GM18951 (cell line): ENCODE results near the gene TMEM108.

Experiments used
- POLR2A ChIP-seq: IDR thresholded peaks from 4 replicates; pipeline ENCODE4 v1.6.1; 2011; ENCODE audit warnings: mild to moderate bottlenecking; ENCODE audit not compliant: insufficient read length, insufficient read depth; ENCODE audit errors: extremely low read depth
- in situ Hi-C: fragments of 300-500 bp; cut with MboI; formaldehyde crosslinking; loops from one replicate; pipeline ENCODE4 v1.12.0; 2022; ENCODE audit warnings: low sequenced_read_pairs, mixed read lengths, inconsistent platforms; ENCODE audit not compliant: unreplicated experiment

TMEM108 gene

DNA sequence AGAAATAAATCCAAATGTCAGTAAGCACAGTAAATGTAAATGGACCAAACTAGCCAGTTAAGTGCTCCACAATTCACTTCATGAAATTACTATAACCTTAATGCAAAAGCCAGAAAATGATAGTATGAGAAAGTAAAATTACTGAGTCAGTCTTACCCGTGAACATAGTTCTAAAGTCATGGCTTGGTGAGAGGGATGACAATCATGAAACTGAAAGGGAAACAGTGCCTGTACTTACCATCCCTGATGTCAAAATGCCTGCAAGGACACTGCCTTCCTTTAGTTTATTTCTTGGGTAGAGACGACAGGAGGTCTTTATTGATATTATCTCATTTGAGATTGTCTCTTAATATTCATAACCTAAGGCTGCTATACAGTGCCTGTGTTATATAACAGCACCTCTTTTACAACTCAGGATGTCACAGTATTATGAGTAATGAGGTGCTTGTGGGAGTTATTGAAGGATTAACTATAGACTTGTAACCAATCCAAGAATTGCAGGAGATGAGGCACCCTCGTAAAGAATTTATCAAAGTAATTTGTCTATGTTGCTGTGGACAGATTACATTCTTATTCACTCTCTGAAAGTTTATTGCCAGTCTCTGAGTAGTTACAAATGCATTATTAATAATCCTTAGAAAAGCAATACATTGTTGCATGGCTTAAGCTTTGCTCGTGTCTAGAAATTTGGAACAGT is 218.7 kb downstream of the TMEM108 start:
- in situ Hi-C loops, result no loop called here
- no peak for TF ChIP-seq POLR2A

DNA sequence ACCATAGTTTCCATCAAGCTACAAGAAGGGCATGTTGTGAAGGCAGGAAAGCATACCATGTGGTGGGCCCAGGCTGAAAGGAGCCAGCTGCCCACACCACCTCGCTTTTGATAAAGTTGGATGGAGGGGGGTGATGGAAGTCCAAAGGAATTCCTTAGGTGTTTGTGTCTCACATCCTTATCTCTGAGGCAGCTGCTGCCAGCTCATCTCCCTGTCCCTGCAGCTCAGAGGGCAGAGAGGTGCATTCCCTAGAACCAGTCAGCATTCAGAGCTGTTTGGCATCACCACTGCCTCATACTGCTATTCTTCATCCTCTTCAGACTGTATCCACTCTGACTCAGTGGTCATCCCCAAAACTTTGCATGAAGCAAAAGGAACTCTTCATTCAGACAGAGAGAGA is 220.2 kb downstream of the TMEM108 start:
- in situ Hi-C loops, result no loop called here
- TF ChIP-seq POLR2A, result no peak

DNA sequence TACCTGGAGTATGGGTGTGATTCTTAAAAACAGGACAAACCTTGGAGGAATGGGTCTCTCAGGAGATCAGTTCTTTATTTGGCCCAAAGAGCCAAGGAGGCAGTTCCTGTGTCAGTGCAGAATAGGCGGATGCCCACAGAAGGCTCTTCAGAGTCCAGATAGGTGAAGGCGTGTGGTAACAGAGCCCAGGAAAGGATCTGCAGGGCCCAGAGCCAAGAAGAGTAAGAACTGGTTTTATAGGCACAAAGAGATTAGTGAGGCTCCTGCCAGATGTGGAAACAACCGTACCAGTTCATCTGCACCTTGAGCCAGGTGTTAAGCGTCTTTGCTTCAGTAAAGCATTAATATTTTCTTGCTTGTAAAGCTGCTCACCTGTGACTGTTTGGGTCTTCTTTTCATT is 221.6 kb downstream of the TMEM108 start:
- in situ Hi-C loops, result no loop called here
- TF ChIP-seq POLR2A, result no peak

DNA sequence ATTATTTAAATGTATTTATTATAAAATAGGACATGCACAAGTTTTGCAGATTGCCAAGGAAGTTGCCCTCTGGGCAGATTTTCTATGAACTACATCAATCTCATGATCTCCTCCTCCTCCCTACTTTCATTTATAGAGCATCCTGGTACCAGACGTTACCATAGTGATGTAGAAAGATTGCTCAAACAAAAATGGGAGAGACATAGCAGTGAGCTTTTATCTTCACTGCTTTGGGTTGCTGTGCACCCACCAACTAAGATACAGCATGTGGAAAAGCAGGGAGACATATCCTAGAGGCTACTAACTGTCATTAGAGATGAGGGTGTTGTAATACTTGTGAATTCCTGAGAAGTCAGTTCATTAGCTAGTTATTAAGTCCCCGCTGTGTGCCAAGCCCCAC is 224.1 kb downstream of the TMEM108 start:
- TF ChIP-seq POLR2A, result no peak
- in situ Hi-C loops, result no loop called here

DNA sequence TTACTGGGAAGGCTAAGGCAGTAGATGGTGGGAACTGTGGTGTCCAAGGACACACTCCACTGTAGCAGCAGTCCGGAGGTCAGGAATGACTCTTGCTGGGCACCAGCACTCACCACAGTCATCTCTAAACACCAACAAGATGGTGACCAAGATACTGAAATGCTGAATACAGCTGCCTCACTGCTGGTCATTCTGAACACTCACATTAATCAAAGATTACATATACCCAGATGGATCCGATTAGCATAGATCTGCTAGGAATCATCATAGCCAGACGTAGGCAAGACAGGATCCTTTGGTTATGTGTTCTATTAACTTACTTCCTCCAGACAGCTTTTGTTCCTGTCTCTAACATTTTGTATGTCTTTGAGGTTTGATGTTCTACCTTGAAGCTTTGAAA is 226.7 kb downstream of the TMEM108 start:
- no peak for TF ChIP-seq POLR2A
- in situ Hi-C loops, result no loop called here

DNA sequence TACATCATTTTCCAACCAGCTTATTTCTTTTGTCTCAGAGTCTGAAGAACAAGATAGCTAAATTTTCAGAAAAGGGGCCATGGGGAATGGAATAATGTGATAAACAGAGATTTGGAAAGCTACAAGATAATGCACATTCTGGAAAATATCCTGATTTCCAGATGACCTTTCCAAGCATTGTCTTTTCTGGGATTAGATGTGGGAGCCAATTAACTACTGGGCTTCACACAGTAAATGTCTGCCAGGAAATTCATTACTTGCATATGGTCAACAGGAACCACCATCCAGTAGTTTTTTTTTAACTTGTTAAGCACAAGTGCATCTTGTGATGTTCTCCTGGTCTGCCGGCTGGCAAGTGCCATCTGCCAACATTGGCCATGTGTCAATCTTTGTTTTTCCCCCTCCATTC is 230.5 kb downstream of the TMEM108 start:
- in situ Hi-C loops, result no loop called here
- TF ChIP-seq POLR2A, result no peak

DNA sequence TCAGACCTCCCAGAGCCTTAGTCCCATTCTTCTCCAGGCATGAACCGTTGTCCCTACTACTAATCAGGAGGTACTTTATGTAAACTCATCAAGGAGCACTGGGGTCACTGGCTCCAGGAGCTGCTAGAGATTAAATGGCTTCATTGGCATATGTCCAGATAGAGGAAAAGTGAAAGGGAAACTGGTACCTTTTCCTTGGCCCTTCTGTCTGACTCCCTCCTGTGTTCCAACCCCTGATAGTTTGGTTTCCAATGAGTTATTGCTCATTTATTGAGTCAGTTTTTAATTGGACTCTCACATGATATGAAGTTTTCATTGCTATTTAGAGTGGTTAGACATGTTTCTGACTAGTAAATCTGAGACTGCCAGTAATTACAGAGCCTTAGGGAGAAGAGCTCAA is 231.2 kb downstream of the TMEM108 start:
- in situ Hi-C loops, result no loop called here
- no peak for TF ChIP-seq POLR2A

DNA sequence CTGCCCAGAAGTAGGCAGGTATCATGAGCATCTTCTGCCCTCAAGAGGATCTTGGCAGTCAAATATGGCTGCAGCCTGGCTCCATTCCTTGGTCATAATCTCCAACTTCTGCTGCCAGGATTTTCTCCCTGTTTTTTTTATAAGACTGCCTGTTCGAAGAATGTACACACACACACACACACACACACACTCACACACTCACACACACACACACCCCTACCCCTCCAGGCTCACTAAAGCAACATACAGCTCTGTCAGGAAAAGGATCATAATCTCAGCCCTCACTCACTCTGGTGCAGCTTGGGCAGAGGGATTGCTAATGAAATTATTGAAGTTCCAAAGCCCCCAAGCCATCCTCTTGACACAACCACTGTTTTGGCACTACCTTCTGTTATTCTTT is 232.4 kb downstream of the TMEM108 start:
- in situ Hi-C loops, result no loop called here
- no peak for TF ChIP-seq POLR2A

DNA sequence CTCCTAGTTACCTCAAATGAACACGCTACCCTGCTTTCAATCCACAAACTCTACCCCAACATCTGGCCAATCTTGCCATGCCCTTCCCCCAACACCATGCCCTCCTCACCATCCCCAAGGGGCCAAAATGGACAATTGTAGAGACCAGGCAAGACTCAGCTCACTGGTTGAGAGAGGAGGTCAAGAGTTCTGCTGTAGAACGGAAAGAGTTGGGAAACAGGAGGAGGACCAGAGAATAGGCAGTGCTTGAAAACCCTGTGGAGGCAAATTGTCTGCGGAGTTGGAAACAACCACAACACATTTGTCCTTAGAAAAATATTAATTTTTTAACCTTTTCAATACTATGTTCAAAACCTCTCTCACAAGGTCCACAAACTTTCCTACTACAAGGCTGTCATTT is 232.9 kb downstream of the TMEM108 start:
- in situ Hi-C loops, result no loop called here
- no peak for TF ChIP-seq POLR2A

DNA sequence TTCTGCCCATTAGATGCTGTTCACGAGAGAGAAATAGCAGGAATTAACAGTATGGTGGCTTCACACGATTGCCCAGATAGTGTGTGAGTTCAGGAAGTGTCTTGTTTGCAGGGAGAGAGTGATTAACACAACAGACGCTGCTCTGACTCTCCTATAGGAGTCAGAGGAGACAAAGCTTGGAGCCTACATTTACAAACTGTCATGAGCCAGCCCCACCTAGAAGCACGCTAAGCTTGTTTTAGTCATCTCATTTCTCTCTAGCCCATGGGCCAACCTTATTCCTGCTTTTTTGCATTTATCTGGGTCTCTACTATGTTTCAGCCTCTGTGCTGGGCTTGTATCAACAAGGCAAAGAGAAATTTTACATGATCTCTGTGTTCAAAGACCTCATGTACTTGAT is 233.3 kb downstream of the TMEM108 start:
- in situ Hi-C loops, result no loop called here
- no peak for TF ChIP-seq POLR2A

DNA sequence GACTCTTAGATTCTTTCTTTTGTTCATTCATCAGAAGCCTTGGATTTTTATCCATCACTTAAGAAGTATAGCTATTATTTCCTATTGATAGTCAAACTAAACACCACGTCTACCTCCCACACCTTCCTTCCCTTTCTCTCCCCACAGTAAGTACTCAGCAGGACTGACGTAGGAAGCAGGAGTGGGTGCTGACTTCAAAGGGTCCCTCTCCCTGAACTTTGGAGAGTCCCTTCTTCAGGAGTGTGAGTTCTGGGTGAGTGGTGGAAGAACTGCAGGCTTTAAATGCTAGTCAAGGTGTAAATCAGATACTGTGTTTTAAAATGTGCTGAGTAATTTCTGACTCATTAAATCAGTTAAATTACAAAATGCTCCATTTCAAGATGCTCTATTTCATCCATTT is 235.2 kb downstream of the TMEM108 start:
- no peak for TF ChIP-seq POLR2A
- in situ Hi-C loops, result no loop called here

DNA sequence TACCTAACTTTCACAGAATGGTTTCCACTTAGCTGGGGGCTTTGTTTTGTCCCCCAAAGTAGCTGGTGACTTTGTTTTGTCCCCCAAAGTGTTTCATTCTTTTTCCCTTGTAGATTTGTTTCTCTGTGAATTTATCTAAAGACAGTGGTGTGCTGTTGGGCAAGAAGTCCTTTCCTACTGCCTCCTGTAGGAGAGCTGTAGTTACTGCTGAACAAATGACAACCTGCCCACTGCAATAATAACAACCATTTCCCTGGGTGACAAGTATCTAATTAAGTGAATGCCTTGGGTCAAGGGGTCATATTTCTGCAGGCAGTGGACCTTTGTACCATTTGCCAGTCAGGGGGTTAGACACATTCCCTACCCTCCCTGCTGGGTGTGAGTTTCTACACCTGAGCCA is 236.3 kb downstream of the TMEM108 start:
- in situ Hi-C loops, result no loop called here
- TF ChIP-seq POLR2A, result no peak

DNA sequence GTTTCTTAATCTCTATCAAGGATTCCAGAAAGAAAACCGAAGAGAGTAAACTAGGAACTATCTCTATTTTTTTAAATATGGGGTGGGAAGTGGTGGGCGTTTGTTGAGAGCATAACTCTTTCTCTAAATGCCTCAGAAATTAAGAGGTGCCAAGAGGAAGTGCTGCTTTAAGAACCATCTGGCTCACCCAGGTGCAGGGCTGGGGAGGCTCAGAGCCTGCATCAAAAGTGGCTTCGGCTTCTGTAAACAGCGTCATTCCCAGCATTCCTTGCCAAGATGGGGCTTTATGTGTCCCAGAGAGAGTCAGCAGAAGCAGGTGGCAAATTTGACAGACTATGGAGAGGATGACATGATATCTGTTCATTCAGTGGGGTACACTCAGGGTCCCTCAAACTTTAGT is 238.4 kb downstream of the TMEM108 start:
- no peak for TF ChIP-seq POLR2A
- in situ Hi-C loops, result no loop called here

DNA sequence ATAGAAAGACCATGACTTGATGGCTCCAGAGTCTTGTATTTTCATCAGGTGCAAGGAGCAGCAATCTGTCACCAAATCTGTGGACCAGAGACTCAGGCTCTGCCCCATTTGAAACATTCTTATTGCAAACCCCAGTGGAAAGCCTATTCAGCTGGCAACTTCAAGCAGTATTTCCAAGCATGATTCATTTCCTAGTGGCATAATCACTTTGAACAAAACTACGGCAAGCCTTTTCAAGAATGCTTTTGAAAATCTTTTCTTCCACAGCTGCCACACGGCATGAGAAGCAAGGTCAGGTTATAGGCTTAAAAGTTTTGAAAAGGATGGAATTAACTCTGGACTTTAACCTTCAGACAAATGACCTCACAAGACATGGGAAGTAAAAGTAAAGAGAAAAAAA is 239.6 kb downstream of the TMEM108 start:
- TF ChIP-seq POLR2A, result no peak
- in situ Hi-C loops, result no loop called here
